ENCODE data around the gene AUH. TPM values are rescaled to one million over a fixed set of nuclear protein-coding genes. Genes with fewer than 3 reads are reported as not detected.

The AUH gene
- total RNA-seq, 3 donors from 2014 or later = 23.6 to 24.6 (median 23.8) TPM

GRCh38 chr9:91276513-91276912, 85.2 kb downstream of the AUH start:
- H3K36me3 Mint-ChIP-seq (ENCODE audit: insufficient read depth) = peaks cover 17% of the 10 kb centered on the region
- DNase-seq (no peak), ATAC-seq (no peak)
- H3K4me1 Mint-ChIP-seq (ENCODE audit: low read depth) = peaks cover 10% of the 10 kb centered on the region
- H3K9me3 Mint-ChIP-seq = peaks cover 3% of the 10 kb centered on the region
- H3K27me3 Mint-ChIP-seq (ENCODE audit: low read depth) = no peaks in the 10 kb centered on the region
- no peak overlapping the region for H3K4me3 Mint-ChIP-seq

GRCh38 chr9:91275655-91276054, 86.1 kb downstream of the AUH start:
- Mint-ChIP-seq H3K4me3 (no peak overlapping the region), H3K9me3 (peaks cover 3% of the 10 kb centered on the region), H3K27me3 (ENCODE audit: low read depth) (no peaks in the 10 kb centered on the region), H3K4me1 (ENCODE audit: low read depth) (peaks cover 10% of the 10 kb centered on the region), H3K36me3 (ENCODE audit: insufficient read depth) (peaks cover 11% of the 10 kb centered on the region)
- DNase-seq (no peak), ATAC-seq (no peak)

- no peak for ATAC-seq
- DNase-seq = no peak
- peaks cover 3% of the 10 kb centered on the region for H3K9me3 Mint-ChIP-seq
- peaks cover 11% of the 10 kb centered on the region for H3K36me3 Mint-ChIP-seq (ENCODE audit: insufficient read depth)
- no peaks in the 10 kb centered on the region for H3K27me3 Mint-ChIP-seq (ENCODE audit: low read depth)
- peaks cover 10% of the 10 kb centered on the region for H3K4me1 Mint-ChIP-seq (ENCODE audit: low read depth)
- H3K4me3 Mint-ChIP-seq = no peak overlapping the region
Observed at GRCh38 chr9:91274949-91275492, 86.7 kb downstream of the AUH start.

- no peaks in the 10 kb centered on the region for H3K9me3 Mint-ChIP-seq
- H3K36me3 Mint-ChIP-seq (ENCODE audit: insufficient read depth) = peaks cover 6% of the 10 kb centered on the region
- peak; percentile 88 to 89 for ATAC-seq
- no peak for DNase-seq
- peaks cover 10% of the 10 kb centered on the region for H3K4me1 Mint-ChIP-seq (ENCODE audit: low read depth)
- no peak overlapping the region for H3K4me3 Mint-ChIP-seq
- no peaks in the 10 kb centered on the region for H3K27me3 Mint-ChIP-seq (ENCODE audit: low read depth)
Observed at GRCh38 chr9:91273853-91274552, 87.7 kb downstream of the AUH start.

GRCh38 chr9:91271156-91271555, 90.6 kb downstream of the AUH start:
- no peak overlapping the region for H3K4me3 Mint-ChIP-seq
- H3K27me3 Mint-ChIP-seq (ENCODE audit: low read depth) = no peaks in the 10 kb centered on the region
- H3K4me1 Mint-ChIP-seq (ENCODE audit: low read depth) = peaks cover 10% of the 10 kb centered on the region
- H3K9me3 Mint-ChIP-seq = no peaks in the 10 kb centered on the region
- DNase-seq (no peak), ATAC-seq (no peak)
- peaks cover 10% of the 10 kb centered on the region for H3K36me3 Mint-ChIP-seq (ENCODE audit: insufficient read depth)

GRCh38 chr9:91269907-91270491, 91.7 kb downstream of the AUH start:
- Mint-ChIP-seq H3K4me3 (no peak overlapping the region), H3K36me3 (ENCODE audit: insufficient read depth) (peaks cover 15% of the 10 kb centered on the region), H3K9me3 (peaks cover 3% of the 10 kb centered on the region), H3K27me3 (ENCODE audit: low read depth) (no peaks in the 10 kb centered on the region), H3K4me1 (ENCODE audit: low read depth) (peaks cover 10% of the 10 kb centered on the region)
- ATAC-seq (no peak), DNase-seq (no peak)

GRCh38 chr9:91266448-91266847, 95.3 kb downstream of the AUH start:
- Mint-ChIP-seq H3K9me3 (peaks cover 18% of the 10 kb centered on the region), H3K4me3 (no peak overlapping the region), H3K4me1 (ENCODE audit: low read depth) (peaks cover 2% of the 10 kb centered on the region), H3K27me3 (ENCODE audit: low read depth) (no peaks in the 10 kb centered on the region), H3K36me3 (ENCODE audit: insufficient read depth) (peaks cover 31% of the 10 kb centered on the region)
- ATAC-seq (no peak), DNase-seq (no peak)

GRCh38 chr9:91265514-91265913, 96.2 kb downstream of the AUH start:
- Mint-ChIP-seq H3K4me3 (no peak overlapping the region), H3K27me3 (ENCODE audit: low read depth) (no peaks in the 10 kb centered on the region), H3K4me1 (ENCODE audit: low read depth) (peaks cover 4% of the 10 kb centered on the region), H3K36me3 (ENCODE audit: insufficient read depth) (peaks cover 32% of the 10 kb centered on the region), H3K9me3 (peaks cover 18% of the 10 kb centered on the region)
- ATAC-seq (no peak), DNase-seq (no peak)

- no peak for ATAC-seq
- Mint-ChIP-seq H3K9me3 (peaks cover 18% of the 10 kb centered on the region), H3K4me1 (ENCODE audit: low read depth) (peaks cover 4% of the 10 kb centered on the region), H3K4me3 (no peak overlapping the region), H3K27me3 (ENCODE audit: low read depth) (no peaks in the 10 kb centered on the region), H3K36me3 (ENCODE audit: insufficient read depth) (peaks cover 28% of the 10 kb centered on the region)
- no peak for DNase-seq
Observed at GRCh38 chr9:91261417-91261816, 100.3 kb downstream of the AUH start.

- Mint-ChIP-seq H3K36me3 (ENCODE audit: insufficient read depth) (peaks cover 20% of the 10 kb centered on the region), H3K9me3 (peaks cover 7% of the 10 kb centered on the region), H3K4me1 (ENCODE audit: low read depth) (peaks cover 9% of the 10 kb centered on the region), H3K4me3 (no peak overlapping the region), H3K27me3 (ENCODE audit: low read depth) (no peaks in the 10 kb centered on the region)
- DNase-seq (no peak), ATAC-seq (no peak)
Observed at GRCh38 chr9:91259162-91259561, 102.6 kb downstream of the AUH start.

- Mint-ChIP-seq H3K4me1 (ENCODE audit: low read depth) (peaks cover 11% of the 10 kb centered on the region), H3K4me3 (no peak overlapping the region), H3K9me3 (peaks cover under 1% of the 10 kb centered on the region), H3K36me3 (ENCODE audit: insufficient read depth) (peaks cover 16% of the 10 kb centered on the region), H3K27me3 (ENCODE audit: low read depth) (no peaks in the 10 kb centered on the region)
- no peak for ATAC-seq
- DNase-seq = no peak
Observed at GRCh38 chr9:91258451-91258850, 103.3 kb downstream of the AUH start.

- no peak for DNase-seq
- peaks cover 8% of the 10 kb centered on the region for H3K36me3 Mint-ChIP-seq (ENCODE audit: insufficient read depth)
- H3K4me3 Mint-ChIP-seq = no peak overlapping the region
- no peaks in the 10 kb centered on the region for H3K27me3 Mint-ChIP-seq (ENCODE audit: low read depth)
- no peak for ATAC-seq
- peaks cover 7% of the 10 kb centered on the region for H3K4me1 Mint-ChIP-seq (ENCODE audit: low read depth)
- no peaks in the 10 kb centered on the region for H3K9me3 Mint-ChIP-seq
Observed at GRCh38 chr9:91256235-91256634, 105.5 kb downstream of the AUH start.

- Mint-ChIP-seq H3K36me3 (ENCODE audit: insufficient read depth) (peaks cover 8% of the 10 kb centered on the region), H3K9me3 (no peaks in the 10 kb centered on the region), H3K27me3 (ENCODE audit: low read depth) (no peaks in the 10 kb centered on the region), H3K4me1 (ENCODE audit: low read depth) (peaks cover 7% of the 10 kb centered on the region), H3K4me3 (no peak overlapping the region)
- no peak for DNase-seq
- no peak for ATAC-seq
Observed at GRCh38 chr9:91255327-91255726, 106.4 kb downstream of the AUH start.

- H3K27me3 Mint-ChIP-seq (ENCODE audit: low read depth) = no peaks in the 10 kb centered on the region
- ATAC-seq (peak; percentile 88 to 98), DNase-seq (peak; percentile 8)
- H3K9me3 Mint-ChIP-seq = no peaks in the 10 kb centered on the region
- H3K36me3 Mint-ChIP-seq (ENCODE audit: insufficient read depth) = peaks cover 6% of the 10 kb centered on the region
- H3K4me1 Mint-ChIP-seq (ENCODE audit: low read depth) = peaks cover 7% of the 10 kb centered on the region
- no peak overlapping the region for H3K4me3 Mint-ChIP-seq
Observed at GRCh38 chr9:91253488-91253887, 108.2 kb downstream of the AUH start.

- Mint-ChIP-seq H3K4me1 (ENCODE audit: low read depth) (peaks cover 25% of the 10 kb centered on the region), H3K36me3 (ENCODE audit: insufficient read depth) (peaks cover 4% of the 10 kb centered on the region)
- no peak for ATAC-seq
Observed at GRCh38 chr9:91248707-91249106, 113.0 kb downstream of the AUH start.

More at GRCh38 chr9:91248707-91249106, 113.0 kb downstream of the AUH start:
- H3K9me3 Mint-ChIP-seq = no peaks in the 10 kb centered on the region
- DNase-seq = no peak
- H3K4me3 Mint-ChIP-seq = no peak overlapping the region
- H3K27me3 Mint-ChIP-seq (ENCODE audit: low read depth) = no peaks in the 10 kb centered on the region

Measured in activated T-cell treated with anti-CD3 and anti-CD28 coated beads, Interleukin-2, amount 50 U/mL, for 4 hours (primary cell).